ENCODE results near the gene THAP5.

The THAP5 gene, protein sequence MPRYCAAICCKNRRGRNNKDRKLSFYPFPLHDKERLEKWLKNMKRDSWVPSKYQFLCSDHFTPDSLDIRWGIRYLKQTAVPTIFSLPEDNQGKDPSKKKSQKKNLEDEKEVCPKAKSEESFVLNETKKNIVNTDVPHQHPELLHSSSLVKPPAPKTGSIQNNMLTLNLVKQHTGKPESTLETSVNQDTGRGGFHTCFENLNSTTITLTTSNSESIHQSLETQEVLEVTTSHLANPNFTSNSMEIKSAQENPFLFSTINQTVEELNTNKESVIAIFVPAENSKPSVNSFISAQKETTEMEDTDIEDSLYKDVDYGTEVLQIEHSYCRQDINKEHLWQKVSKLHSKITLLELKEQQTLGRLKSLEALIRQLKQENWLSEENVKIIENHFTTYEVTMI

DNA sequence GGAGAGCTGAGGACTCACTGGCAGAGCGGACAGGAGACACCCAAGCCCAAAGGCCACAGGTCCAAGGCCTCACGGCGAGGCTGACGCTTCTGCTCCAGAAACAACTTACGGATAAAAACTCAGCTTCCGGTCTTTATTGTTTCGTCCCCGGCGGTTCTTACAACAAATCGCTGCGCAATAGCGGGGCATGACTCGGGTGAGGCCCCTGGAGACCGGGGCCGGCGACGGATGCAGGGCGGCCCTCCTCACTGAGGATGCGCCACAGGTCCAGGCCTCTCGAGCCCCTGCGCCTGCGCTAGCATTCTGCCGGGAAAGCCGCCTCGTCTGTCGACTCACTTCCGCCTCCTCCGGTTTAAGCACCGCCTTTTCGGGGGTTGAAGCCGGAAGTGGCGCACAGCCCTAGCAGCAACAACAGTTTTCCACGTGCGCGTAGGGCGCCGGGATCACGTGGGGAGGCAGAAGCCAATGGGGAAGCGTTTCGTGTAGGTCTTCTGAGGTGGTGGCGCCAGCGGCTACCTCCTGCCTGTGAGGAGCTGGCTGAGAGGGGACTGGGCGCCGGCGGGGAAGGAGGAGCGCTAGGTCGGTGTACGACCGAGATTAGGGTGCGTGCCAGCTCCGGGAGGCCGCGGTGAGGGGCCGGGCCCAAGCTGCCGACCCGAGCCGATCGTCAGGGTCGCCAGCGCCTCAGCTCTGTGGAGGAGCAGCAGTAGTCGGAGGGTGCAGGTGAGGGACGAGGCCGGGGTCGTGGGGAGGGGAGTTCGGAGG is at the start of gene THAP5, which contains the start of gene DNAJB9:
Gene THAP5, minus strand, starts transcription at position 326 of the 765 bp plus-strand sequence. Its CDS starts 137 bp downstream, at position 189.
Gene DNAJB9, plus strand, starts transcription at position 494 of the 765 bp plus-strand sequence. CDS start 1,853 bp downstream, outside the sequence.
- peak; percentile 98 to 99 for DNase-seq (ENCODE audit: low read depth in 1 of 2, low spot score in 1 of 2)

DNA sequence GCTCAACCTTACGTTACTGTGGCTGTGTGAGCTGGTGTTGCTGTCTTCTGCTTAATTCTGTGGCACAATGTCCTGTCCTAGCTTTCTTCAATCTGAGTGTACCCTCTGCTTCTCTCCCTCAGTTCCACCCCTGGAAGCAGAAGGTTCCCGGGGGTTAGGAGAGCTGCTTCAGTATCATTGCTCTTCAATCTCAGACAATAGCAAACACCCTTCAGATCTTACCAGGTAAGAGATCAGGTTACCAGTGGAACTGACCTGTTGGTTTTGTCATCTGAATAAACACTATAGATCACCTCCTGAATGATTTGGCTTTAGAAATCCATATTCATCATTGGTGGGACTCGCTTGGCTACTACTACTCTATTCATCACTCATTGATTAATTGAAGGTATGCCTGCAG is 48.5 kb upstream of the THAP5 start:
- DNase-seq (ENCODE audit: low read depth in 1 of 2, low spot score in 1 of 2), result no peak

GRCh38 chr7:108614896-108615295 is 45.4 kb upstream of the THAP5 start:
- DNase-seq (ENCODE audit: low read depth in 1 of 2, low spot score in 1 of 2), result no peak

GRCh38 chr7:108613949-108614381 is 44.5 kb upstream of the THAP5 start:
- no peak for DNase-seq (ENCODE audit: low read depth in 1 of 2, low spot score in 1 of 2)

DNA sequence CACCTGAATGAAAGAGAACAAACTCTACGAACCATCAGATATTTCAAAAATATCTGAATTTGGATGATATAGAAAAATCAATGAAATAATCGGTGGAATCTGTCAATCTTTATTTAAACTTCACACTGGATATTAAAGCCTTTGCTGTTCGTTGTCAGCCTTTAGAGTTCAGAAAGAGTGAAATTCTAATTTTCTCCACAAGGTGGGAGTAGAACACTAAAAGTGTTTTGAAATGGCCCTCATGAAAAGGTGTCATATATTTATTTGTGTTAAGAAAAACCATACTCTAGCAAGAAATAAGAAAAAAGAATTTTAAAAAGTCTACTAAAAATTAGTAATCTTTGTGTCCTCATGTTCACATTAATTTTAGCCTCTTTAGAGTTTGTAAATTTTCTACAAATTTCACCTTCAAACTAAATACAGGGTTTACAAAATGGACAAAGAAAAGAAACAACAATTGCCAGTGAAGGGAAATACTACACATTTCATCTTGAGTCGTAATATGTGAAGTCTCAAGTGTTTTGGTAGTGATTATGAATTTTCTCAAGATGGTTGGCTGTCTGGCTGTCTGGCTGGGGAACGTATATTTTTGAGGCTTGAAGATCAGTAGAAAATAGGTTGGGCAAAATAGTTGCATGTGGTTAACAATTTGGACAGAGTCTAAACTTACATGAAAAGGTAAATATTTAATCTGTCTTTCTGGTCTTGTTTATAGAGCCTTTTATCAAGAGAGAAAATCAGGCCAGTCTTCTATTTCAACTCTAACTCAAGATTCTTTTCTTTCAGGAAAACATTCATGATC is 43.8 kb upstream of the THAP5 start:
- DNase-seq (ENCODE audit: low read depth in 1 of 2, low spot score in 1 of 2), result no peak

- DNase-seq (ENCODE audit: low read depth in 1 of 2, low spot score in 1 of 2), result no peak
Observed at GRCh38 chr7:108611268-108611667, 41.8 kb upstream of the THAP5 start.

DNA sequence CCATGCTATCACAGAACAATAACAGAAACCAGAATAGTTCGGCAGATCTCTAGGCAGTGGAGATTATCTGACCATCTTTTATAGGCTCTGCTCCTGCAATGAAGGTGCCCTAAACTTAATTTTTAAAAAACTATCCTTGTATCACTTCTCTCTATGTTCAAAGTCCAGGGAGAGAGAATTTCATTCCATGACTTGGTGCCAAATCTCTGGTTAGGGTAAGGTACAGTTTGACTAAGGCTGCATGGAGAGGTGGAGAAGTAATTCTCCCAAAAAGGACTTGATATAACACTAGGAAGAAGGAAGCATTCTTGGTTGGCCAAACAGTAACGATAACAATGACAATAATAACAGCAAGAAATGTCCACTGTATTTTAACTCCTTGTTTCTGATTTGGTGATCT is 40.1 kb upstream of the THAP5 start:
- no peak for DNase-seq (ENCODE audit: low read depth in 1 of 2, low spot score in 1 of 2)

- no peak for DNase-seq (ENCODE audit: low read depth in 1 of 2, low spot score in 1 of 2)
Observed at GRCh38 chr7:108605559-108606201, 36.2 kb upstream of the THAP5 start.

- no peak for DNase-seq (ENCODE audit: low read depth in 1 of 2, low spot score in 1 of 2)
Observed at GRCh38 chr7:108604307-108605077, 35.0 kb upstream of the THAP5 start.

DNA sequence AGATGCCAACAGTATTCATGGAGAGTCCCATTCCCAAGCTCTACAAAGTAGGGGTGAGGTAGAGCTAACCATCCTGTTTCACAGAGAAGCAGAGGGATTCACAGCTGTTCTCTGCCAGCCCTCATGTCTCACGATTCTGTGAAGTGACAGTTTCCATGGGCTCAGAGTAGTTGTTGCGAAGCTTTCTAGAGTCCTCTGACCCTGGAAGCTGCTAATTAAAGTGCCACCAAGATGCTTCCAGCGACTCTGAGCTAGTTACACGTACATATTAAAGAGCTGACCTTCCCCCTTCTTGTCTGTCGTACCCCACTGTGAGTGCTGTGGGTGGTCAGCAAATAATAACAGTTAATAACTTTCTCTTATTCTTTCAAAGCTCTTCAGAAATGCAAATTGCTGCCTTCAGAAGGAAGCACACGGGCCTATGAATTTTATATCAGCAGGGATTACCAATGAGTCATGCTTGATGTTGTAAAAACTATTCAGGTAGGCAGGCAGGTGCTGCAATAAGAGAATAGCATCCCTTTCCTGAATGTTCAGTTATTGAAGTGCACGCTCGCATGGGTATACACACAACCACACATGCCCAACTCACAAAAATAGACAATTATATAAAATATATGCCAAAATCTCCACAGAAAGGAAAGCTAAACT is 34.3 kb upstream of the THAP5 start:
- no peak for DNase-seq (ENCODE audit: low read depth in 1 of 2, low spot score in 1 of 2)

- DNase-seq (ENCODE audit: low read depth in 1 of 2, low spot score in 1 of 2), result no peak
Observed at GRCh38 chr7:108600399-108600798, 30.9 kb upstream of the THAP5 start.

DNA sequence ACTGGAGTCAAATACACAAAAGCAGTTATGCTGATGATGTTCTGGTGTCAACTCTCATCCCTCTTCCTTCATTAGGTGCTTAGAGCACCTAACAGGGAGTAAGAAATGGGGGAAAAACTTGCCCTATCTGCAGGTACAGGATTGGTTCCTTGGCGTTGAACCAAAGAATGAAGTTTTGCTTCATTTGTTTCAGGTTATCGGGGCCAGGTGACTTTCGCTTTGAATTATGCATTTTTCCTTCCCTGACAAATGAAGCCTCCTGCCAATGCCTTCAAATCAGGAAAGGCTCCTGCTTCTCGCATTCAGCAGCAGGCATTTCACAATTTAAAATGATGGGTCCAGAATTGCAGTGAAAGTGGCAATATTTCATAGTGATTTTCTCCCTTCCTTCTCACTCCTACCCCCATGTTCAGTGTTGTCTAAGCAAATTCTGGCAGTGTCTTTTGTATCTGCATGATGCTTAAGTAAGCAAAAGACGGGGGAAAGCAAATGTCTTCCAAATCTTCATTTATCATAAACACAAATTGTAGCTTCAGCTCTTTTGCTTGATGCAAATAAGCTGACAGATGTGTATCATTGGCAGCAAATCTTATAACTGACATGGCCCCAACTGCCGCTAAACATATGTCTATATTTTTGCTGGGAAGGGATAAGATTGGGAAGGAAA is 29.5 kb upstream of the THAP5 start:
- DNase-seq (ENCODE audit: low read depth in 1 of 2, low spot score in 1 of 2), result no peak

DNA sequence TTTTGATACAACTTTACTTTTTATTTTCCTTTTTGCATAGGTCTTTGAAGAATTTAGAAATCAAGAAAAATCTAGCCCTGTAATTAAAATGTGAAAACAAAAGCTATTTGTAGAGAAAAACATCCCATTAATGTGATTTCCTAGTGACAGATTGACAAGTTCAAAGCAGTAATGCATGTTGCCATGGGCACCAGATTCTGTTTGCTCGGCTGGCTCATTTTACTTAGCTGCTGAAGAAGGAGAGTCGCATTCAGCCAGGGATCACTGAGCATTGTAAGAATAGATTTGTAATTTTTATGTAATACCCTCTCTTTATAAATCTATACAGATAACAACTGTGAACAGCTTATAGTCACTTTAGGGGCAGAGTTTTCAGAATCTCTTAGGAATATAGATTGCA is 28.6 kb upstream of the THAP5 start:
- no peak for DNase-seq (ENCODE audit: low read depth in 1 of 2, low spot score in 1 of 2)

- no peak for DNase-seq (ENCODE audit: low read depth in 1 of 2, low spot score in 1 of 2)
Observed at GRCh38 chr7:108596560-108596959, 27.1 kb upstream of the THAP5 start.

GRCh38 chr7:108592646-108593201 is 23.2 kb upstream of the THAP5 start:
- DNase-seq (ENCODE audit: low read depth in 1 of 2, low spot score in 1 of 2), result no peak

DNA sequence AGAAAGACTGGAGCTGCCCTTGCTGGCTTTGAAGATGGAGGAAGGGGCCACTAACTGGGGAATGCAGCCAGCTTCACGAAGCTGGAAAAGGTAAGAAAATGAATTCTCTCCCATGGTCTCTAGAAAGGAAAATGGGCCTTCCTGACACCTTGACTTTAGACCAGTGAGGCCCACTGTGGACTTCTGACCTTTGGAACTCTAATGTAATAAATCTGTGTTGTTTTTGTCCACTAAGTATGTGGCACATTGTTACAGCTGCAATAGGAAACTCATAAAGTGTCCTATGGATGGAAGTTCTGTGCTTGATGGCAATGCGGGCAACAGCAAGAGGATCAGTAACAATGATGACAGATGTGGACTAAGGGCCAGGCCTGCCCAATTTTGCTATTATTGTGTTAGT is 21.1 kb upstream of the THAP5 start:
- DNase-seq (ENCODE audit: low read depth in 1 of 2, low spot score in 1 of 2), result no peak

DNA sequence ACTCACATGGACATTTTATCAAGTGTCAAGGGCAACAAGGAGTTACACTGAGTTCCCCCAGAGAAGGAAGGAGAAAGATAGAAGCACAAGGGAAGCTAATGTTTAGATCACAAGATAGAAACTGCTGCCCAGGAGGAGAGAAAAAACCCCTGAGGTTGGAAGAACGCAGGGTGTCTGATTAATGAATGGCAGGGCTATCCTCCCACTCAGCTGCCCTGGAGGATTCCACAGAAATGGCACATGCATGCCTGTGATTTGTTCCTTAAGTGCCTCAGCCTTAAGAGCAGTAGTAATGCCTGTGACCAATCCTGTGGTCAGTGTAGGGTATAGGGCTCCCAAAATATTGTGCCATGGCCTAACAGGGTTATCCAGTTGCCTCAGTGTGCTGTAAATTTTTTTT is 20.4 kb upstream of the THAP5 start:
- no peak for DNase-seq (ENCODE audit: low read depth in 1 of 2, low spot score in 1 of 2)

- DNase-seq (ENCODE audit: low read depth in 1 of 2, low spot score in 1 of 2), result no peak
Observed at GRCh38 chr7:108589199-108589598, 19.7 kb upstream of the THAP5 start.

- no peak for DNase-seq (ENCODE audit: low read depth in 1 of 2, low spot score in 1 of 2)
Observed at GRCh38 chr7:108586274-108586710, 16.8 kb upstream of the THAP5 start.
